Stomach (tissue), 9 donors: ENCODE data around the gene APOF. TPM values are rescaled to one million over a fixed set of nuclear protein-coding genes. Genes with fewer than 3 reads are reported as not detected.
"Not testable (repeated sequence)": the region's sequence is repeated elsewhere in the genome, so short reads cannot be mapped to it uniquely, and the experiment has no call there.

ENCODE experiments used
- DNase-seq, 2 donors: peaks; one replicate each; pipeline versions ENCODE4 v3.0.0 to v3.0.0-alpha.2; 2013 to 2019
- H3K27ac ChIP-seq, 5 donors: fragments of 200-600 bp in 4 of 5; sonication (generic) in 4 of 5; one replicate each; pipeline ENCODE4 v1.5.1; 2013 to 2019; ENCODE audit warnings: mild to moderate bottlenecking in 1 of 5, moderate library complexity in 1 of 5
- H3K27me3 ChIP-seq, 3 donors: fragments of 200-600 bp; sonication (generic); one replicate each; pipeline ENCODE4 v1.5.1; 2017 to 2019; ENCODE audit warnings: mixed run types in 1 of 3
- H3K36me3 ChIP-seq, 4 donors: fragments of 200-600 bp; sonication (generic); 1 replicate in 3 of 4; 2 replicates in 1 of 4; pipeline ENCODE4 v1.5.1; 2016 to 2019
- H3K4me1 ChIP-seq, 4 donors: fragments of 200-600 bp; sonication (generic); one replicate each; pipeline ENCODE4 v1.5.1; 2016 to 2019
- H3K4me3 ChIP-seq, 4 donors: fragments of 200-600 bp; sonication (generic) in 3 of 4; one replicate each; pipeline ENCODE4 v1.5.1; 2016 to 2019; ENCODE audit warnings: mild to moderate bottlenecking in 1 of 4
- H3K9me3 ChIP-seq, 4 donors: fragments of 200-600 bp; sonication (generic); one replicate each; pipeline ENCODE4 v1.5.1; 2016 to 2019
- CTCF ChIP-seq, 7 experiments: fragments of 450-650 bp in 4 of 7; fragments of 200-600 bp in 3 of 7; sonication (generic) in 3 of 7; IDR thresholded peaks; one replicate each; pipeline ENCODE4 v1.5.1; 2016 to 2019; ENCODE audit warnings: antibody characterized with exemption in 7 of 7, control low read depth in 2 of 7, mild to moderate bottlenecking in 1 of 7
- EP300 ChIP-seq: sonication (generic); formaldehyde crosslinking; IDR thresholded peaks from one replicate; pipeline ENCODE4 v1.6.1; 2017; ENCODE audit warnings: antibody characterized with exemption
- POLR2A ChIP-seq, 4 donors: fragments of 450-650 bp; IDR thresholded peaks; one replicate each; pipeline ENCODE4 v1.6.1; 2016; ENCODE audit warnings: antibody characterized with exemption in 4 of 4, control low read depth in 2 of 4, mild to moderate bottlenecking in 1 of 4, moderate library complexity in 1 of 4
- POLR2AphosphoS5 ChIP-seq, 3 donors: sonication (generic); formaldehyde crosslinking; IDR thresholded peaks; one replicate each; pipeline ENCODE4 v1.6.1; 2016; ENCODE audit warnings: antibody characterized with exemption in 3 of 3
- WGBS, 5 donors: extraction: QIAGEN DNeasy Blood & Tissue Kit in 3 of 5; methylation state at CpG; one replicate each; pipeline versions ENCODE4 v1.1.5 to v1.1.7; 2013 to 2018; 5-methylcytosine and 5-hydroxymethylcytosine counted together
- intact Hi-C: fragments of 100-400 bp; cut with DNase I; formaldehyde crosslinking; loops from one replicate; pipeline ENCODE4 v1.15.1; 2023; ENCODE audit warnings: low total_unique reads
- polyA plus RNA-seq, 3 donors: library from polyadenylated mRNA; stranded (reverse); fragments of 200-250 nt; gene quantifications; one replicate each; pipeline ENCODE4 v1.2.3, GENCODE V29; 2013
- total RNA-seq, 5 donors: library from RNA; depleted of rRNA; stranded (reverse); fragments of >200 nt; gene quantifications; one replicate each; pipeline versions ENCODE4 v1.1.0 to v1.2.3, GENCODE V29; 2014 to 2016
- donor health status: healthy with polysubstance abuse.
- donor health status: Bipolar disorder and iron deficiency.
- donor health status: healthy.

APOF gene
- total and polyA plus RNA-seq, 8 donors: not detected

- Histone ChIP-seq H3K27me3 (no peaks in the 10 kb centered on the region), H3K4me3 (no peak overlapping the region), H3K36me3 (peaks cover 54 to 77% (median 75%) of the 10 kb centered on the region in 4 donors), H3K4me1 (no peaks in the 10 kb centered on the region), H3K9me3 (no peaks in the 10 kb centered on the region), H3K27ac (no peak overlapping the region)
- WGBS, 5 donors: 94 to 98% (median 96%) methylated on average over 8 of the region's 8 CpGs
- no peak for DNase-seq
- TF ChIP-seq EP300: no peak
- no peak for TF ChIP-seq CTCF (IDR thresholded peaks at IDR 0.05)
- TF ChIP-seq POLR2AphosphoS5 (IDR thresholded peaks at IDR 0.05): no peak
- no peak for TF ChIP-seq POLR2A (IDR thresholded peaks at IDR 0.05)
- intact Hi-C loops: no loop called here
Measured at GRCh38 chr12:56326126-56326525, 36.5 kb downstream of the APOF start.

- intact Hi-C loops: no loop called here
- 88 to 95% (median 92%) methylated on average over 6 of the region's 6 CpGs for WGBS, 5 donors
- TF ChIP-seq EP300: no peak
- TF ChIP-seq POLR2A (IDR thresholded peaks at IDR 0.05): no peak
- TF ChIP-seq POLR2AphosphoS5 (IDR thresholded peaks at IDR 0.05): no peak
- no peak for TF ChIP-seq CTCF (IDR thresholded peaks at IDR 0.05)
- Histone ChIP-seq H3K4me3 (no peak overlapping the region), H3K27me3 (no peaks in the 10 kb centered on the region), H3K36me3 (peaks cover 64 to 96% (median 93%) of the 10 kb centered on the region in 4 donors), H3K4me1 (no peaks in the 10 kb centered on the region), H3K27ac (no peak overlapping the region), H3K9me3 (no peaks in the 10 kb centered on the region)
- no peak for DNase-seq
Measured at GRCh38 chr12:56324206-56324605, 38.5 kb downstream of the APOF start.

DNA sequence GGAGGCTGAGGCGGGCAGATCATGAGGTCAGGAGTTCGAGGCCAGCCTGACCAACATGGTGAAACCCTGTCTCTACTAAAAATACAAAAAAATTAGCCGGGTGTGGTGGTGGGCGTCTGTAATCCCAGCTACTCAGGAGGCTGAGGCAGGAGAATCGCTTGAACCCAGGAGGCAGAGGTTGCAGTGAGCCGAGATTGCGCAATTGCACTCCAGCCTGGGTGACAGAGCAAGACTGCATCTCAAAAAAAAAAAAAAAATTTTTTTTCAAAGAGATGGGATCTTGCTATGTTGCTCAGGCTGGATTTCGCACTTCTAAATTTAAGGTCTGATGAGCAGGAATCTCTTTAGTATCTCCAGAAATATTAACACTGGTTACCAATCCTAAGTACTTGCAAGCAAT is 41.0 kb downstream of the APOF start:
- H3K27ac ChIP-seq, intact Hi-C loops, DNase-seq, H3K27me3 ChIP-seq, H3K4me3 ChIP-seq, H3K4me1 ChIP-seq, H3K9me3 ChIP-seq: not testable (repeated sequence)
- WGBS, 5 donors: 91 to 96% (median 95%) methylated on average over 8 of the region's 8 CpGs
- peaks cover 53 to 89% (median 84%) of the 10 kb centered on the region in 4 donors for H3K36me3 ChIP-seq

- no peak overlapping the region for H3K4me3 ChIP-seq
- TF ChIP-seq EP300 (no peak), POLR2A (IDR thresholded peaks at IDR 0.05) (no peak), CTCF (IDR thresholded peaks at IDR 0.05) (no peak), POLR2AphosphoS5 (IDR thresholded peaks at IDR 0.05) (no peak)
- DNase-seq: no peak
- H3K4me1 ChIP-seq: peaks cover 6 to 10% (median 7%) of the 10 kb centered on the region in 4 donors
- intact Hi-C loops: no loop called here
- no peaks in the 10 kb centered on the region for H3K27me3 ChIP-seq
- peaks cover 47 to 83% (median 78%) of the 10 kb centered on the region in 4 donors for H3K36me3 ChIP-seq
- WGBS, 5 donors: 84 to 100% (median 91%) methylated on average over 2 of the region's 2 CpGs
- no peak overlapping the region for H3K27ac ChIP-seq
- no peaks in the 10 kb centered on the region for H3K9me3 ChIP-seq
Measured at GRCh38 chr12:56321027-56321426, 41.6 kb downstream of the APOF start.

DNA sequence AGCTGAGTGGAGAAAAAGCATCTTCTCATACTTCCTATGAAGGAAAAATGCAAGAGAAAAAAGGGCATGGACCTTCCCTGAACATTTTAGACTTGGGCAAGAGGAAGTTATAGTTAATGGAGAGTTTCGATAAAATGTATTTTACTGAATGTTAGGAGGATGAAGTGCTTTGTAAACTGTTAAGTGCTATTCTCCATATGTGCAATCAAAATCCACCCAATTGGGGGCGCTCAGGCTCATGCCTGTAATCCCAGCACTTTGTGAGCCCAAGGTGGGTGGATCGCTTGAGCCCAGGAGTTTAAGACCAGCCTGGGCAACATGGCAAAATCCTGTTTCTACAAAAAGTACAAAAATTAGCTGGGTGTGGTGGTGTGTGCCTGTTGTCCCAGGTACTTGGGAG is 45.0 kb downstream of the APOF start:
- no peak overlapping the region for H3K27ac ChIP-seq
- H3K4me1 ChIP-seq: peaks cover 15 to 26% (median 17%) of the 10 kb centered on the region in 4 donors
- no peaks in the 10 kb centered on the region for H3K9me3 ChIP-seq
- TF ChIP-seq EP300 (no peak), POLR2AphosphoS5 (IDR thresholded peaks at IDR 0.05) (no peak), POLR2A (IDR thresholded peaks at IDR 0.05) (no peak), CTCF (IDR thresholded peaks at IDR 0.05) (no peak)
- H3K36me3 ChIP-seq: peaks cover 16 to 65% (median 62%) of the 10 kb centered on the region in 4 donors
- H3K27me3 ChIP-seq: no peaks in the 10 kb centered on the region
- 90 to 97% (median 95%) methylated on average over 3 of the region's 3 CpGs for WGBS, 5 donors
- no peak overlapping the region for H3K4me3 ChIP-seq
- intact Hi-C loops: no loop called here
- DNase-seq: no peak
